Measurements from ENCODE around the gene PHTF2.
A peak's percentile ranks its signal among the peaks of the same experiment; 100 is the strongest.
"Not testable (repeated sequence)": the region's sequence is repeated elsewhere in the genome, so short reads cannot be mapped to it uniquely, and the experiment has no call there.

Gene PHTF2

DNA sequence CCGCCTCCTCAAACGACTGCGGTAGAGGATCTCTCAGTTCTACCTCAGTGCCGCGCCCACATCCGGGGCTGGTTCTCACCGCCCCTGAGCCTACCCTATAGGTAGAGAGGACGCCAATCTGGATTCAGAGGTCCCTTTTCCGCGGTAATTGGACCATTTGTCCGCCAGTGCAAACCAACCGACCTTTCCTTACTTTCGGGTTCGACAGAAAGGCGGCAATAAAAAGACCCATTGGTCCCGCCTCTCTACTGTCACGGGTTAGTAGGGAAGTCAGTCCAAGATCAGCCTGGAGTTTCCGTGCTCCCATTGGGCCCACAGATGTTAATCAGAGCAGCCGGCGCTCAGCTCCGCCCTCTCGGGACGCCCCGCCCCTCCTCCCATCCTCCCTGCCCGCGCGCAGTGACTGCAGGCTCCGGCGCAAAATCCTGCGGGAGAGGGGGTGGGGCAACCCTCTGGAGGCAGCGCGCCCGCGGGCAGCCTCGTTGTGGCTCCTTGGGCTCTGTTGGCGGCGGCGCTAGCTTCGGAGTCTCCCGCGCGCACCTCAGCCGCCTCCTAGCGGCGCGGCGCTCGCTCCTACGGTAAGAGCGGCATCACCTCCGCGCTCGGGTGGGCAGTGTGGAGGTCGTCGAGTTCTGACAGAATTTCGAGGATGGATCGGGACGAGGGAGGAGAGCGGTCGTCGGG is at the start of gene PHTF2, which contains the start of gene TMEM60:
Gene PHTF2 (plus strand): TSS at position 380 of the 684 bp plus-strand sequence.
Gene TMEM60 (minus strand): TSS at position 41 of the 684 bp plus-strand sequence. CDS start 4,061 bp downstream, outside the sequence.
- DNase-seq (ENCODE audit: low spot score): peak; percentile 100

DNA sequence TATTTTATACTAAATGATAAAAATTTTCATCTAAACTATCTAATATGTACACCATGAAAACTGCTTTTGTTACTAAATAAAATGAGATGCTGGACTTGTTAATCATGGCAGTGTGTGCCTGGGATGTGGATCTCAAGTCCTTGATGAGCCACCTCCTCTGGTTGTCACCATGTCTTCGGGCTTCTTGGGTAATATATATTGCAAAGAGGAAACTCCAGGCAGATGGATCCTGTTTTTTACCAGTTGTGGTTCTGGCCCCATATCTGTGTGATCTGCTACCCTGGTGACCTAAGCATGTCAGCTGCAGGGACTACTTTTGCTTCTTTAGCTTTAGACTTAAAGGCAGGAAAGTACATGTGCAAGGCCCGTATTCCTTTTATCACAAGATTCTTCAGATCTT is 46.6 kb upstream of the PHTF2 start:
- no peak for DNase-seq (ENCODE audit: low spot score)

DNA sequence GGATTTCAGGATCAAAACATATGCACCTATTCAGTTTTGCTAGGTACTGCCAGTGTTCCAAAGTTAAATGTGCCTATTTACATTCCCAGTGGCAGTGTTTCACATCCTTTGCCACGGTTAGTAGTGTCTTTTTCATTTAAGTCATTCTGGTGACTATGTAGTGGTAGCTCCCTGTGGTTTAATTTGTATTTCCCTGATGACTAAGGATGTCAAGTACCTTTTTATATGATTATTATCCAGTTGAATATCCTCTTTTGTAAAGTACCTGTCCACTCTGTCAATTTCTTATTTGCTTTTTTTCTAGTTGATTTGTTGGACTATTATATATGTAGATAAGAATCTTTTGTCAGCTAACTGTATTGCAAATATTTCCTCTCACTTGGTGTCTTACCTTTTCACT is 45.4 kb upstream of the PHTF2 start:
- no peak for DNase-seq (ENCODE audit: low spot score)

DNA sequence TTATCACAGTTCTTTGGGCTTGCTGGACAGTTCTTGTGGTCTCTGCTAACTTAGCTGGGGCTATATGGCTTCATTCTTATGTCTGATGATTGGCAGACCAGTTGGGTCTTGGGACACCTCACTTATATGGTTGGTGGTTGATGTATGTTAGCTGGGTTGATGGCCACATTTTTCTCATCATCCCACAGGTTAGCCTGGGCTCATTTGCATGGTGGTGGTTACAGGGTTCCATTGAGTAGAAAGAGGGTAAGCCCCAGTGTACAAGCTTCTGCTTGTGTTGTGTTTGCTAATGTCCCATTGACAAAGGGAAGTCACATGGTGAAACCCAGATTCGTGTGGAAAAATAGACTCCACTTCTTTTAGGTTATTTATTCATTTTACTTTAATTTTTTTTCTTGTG is 41.0 kb upstream of the PHTF2 start:
- peak; percentile 24 for DNase-seq (ENCODE audit: low spot score)

DNA sequence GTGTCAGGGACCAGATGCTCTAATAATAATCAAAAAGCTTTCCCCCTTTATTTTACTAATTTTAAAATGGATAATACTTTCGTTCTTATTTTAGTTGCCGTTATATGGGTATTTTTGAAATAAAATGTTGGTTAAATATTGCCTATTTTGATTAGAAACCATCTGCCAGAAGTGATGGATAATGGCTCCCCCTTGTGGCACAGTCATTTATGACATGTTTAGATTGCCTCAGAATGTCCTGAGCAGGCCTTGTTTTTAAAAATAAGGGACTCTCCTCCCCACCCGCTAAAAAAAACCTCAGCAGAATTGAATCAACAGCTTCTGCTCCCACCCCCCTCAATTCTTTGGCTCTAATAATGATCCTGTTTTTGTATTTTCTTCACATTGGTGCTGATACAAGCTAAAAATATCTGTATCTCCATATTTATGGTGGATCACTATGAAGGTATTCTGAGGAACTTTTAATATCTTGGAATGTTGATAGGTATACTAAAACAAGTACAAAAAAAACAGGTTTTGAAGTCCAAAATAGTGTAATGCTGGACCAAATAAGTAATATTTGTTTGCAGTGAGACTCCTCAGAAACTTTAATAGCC is 39.2 kb upstream of the PHTF2 start:
- DNase-seq (ENCODE audit: low spot score): peak; percentile 93

DNA sequence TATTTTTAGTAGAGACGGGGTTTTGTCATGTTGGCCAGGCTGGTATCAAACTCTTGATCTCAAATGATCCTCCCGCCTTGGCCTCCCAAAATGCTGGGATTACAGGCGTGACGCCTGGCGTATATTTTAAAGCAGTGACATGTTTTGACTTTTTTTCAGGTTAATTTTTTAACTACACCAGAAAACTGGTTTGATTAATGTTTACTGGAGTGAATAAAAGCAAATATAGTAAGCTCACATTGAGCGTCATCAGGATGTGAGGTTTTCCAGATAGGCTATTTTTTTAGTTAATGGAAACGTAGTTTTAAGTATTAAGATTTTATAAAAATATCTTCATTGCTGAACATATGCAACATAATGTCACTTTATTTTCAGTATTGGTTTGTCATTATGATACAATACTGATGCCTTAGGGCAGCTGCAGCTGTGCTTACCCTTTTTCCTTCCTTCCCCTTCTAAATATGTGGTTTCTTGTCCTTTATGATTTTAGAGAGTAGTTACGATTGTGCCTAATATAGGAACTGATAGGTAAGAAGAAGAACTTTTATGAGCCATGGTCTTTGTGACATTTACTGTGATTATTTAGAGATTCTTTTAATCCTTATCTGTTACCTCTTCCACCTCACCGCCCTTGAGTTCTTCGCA is 37.6 kb upstream of the PHTF2 start:
- no peak for DNase-seq (ENCODE audit: low spot score)

DNA sequence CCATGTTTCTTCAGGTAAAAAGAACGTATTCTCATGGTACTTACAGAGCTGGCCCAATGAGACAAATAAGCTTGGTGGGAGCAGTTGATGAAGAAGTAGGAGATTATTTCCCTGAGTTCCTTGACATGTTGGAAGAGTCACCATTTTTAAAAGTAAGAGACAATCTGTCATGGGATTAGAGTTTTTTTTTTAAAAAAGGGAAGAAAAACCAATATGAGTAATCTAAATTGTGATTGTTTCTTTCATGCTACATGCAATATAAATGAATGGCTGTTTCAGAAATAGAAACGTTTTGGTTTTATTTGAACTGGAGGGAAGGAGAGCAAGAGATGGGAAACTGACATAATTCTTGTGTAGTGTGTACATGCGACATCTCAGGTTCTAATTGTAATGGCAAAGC is 33.1 kb upstream of the PHTF2 start:
- DNase-seq (ENCODE audit: low spot score): no peak

DNA sequence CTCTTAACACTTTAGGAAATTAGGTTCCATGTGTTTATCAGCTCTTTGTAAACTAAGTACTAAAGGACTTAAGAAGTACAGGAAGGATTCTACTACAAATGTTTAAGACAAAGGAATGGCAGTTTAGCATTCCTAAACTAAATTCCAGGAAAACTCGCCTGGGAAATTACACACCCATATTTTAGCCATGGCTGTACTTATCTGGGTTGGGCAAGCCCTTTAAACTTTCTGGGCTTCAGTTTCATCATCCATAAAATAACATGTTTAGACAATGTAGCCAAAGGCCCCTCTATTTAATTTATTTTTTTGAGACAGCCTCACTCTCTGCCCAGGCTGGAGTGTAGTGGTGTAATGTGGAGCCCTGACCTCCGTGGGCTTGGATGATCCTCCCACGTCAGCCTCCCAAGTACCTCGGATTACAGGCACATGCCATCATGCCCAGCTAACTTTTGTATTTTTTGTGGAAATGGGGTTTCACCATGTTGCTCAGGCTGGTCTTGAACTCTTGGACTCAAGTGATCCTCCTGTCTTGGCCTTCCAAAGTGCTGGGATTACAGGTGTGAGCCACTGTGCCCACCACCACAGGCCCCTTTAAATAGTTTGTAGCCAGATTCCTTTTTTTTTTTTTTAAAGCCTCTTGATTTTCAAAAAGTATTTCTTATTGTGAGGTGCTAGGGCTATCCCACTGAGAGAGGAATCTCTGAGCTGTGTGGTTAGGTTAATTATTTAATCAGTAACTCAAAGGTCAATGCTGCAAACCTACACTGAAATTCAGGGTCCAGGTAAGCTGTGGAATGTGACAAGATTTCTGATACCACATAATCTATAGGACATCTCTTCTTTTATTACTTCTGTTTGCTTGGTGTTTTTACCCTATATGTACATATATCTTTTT is 32.4 kb upstream of the PHTF2 start:
- no peak for DNase-seq (ENCODE audit: low spot score)

DNA sequence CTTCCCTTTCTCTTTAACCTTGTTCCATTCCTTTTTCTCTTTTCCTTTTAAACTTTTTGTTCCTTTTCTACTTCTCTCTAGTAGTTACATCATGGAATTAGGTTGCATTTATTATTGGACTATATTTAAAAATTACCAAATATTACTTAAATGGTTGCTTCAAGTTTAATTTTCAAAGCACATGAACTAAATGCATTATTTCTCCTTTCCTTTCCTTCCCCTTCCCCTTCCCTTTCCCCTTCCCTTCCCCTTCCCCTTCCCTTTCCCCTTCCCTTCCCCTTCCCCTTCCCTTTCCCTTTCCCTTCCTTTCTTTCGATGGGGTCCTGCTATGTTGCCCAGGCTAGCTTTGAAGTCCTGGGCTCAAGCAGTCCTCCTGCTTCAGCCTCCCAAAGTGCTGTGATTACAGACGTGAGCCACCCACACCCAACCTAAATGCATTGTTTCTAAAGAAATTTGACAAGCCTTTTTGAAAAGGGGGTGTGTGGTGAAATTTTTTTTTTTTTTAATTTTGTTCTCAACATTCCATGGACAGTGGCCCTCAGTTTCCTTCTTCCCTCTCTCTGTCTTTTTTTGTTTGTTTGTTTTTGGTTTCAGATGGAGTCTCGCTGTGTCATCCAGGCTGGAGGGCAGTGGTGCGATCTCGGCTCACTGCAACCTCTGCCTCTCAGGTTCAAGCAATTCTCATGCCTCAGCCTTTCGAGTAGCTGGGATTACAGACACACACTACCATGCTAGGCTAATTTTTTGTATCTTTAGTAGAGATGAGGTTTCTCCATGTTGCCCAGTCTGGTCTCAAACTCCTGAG is 31.6 kb upstream of the PHTF2 start:
- DNase-seq (ENCODE audit: low spot score): no peak

DNA sequence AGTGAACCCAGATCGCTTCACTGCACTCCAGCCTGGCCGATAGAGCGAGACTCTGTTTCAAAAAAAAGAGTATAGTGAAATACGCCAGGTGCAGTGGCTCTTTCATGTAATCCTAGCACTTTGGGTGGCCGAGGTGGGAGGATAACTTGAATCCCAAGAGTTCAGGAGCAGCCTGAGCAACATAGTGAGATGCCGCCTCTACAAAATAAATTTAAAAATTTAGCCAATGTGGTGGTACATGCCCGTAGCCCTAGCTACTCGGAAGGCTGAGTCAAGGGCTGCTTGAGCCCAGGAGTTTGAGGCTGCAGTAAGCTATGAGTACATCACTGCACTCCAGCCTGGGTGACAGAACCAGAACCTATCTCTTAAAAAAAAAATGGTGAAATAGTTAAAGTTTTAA is 28.3 kb upstream of the PHTF2 start:
- no peak for DNase-seq (ENCODE audit: low spot score)

DNA sequence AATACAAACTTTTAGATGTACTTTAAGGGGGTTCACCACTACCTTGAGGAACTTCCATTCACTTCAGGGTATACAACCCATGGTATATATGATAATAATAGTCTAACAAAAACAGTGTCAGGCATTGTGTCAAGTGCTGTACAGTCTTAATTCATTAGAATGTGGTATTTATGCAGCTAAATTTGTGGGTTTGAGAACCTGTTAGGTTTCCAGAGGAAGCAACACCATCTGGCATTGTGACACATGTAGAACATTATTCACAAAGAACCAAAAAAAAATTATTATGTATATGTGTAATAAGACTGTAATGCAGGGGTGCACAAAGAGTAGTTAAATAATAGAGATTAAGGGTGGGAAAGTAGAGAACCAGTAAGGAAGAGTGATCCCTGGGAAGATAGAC is 26.7 kb upstream of the PHTF2 start:
- DNase-seq (ENCODE audit: low spot score): no peak

DNA sequence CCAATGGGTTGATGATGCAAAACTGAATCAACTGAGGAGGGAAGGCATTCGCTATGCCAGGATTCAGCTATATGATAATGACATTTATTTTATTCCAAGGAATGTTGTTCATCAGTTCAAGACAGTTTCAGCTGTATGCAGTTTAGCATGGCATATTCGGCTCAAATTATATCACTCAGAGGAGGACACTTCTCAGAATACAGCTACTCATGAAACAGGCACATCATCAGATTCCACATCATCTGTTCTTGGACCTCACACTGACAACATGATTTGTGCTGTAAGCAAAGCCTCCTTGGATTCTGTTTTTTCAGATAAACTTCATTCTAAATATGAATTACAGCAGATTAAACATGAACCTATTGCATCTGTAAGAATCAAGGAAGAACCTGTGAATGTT is 20.0 kb upstream of the PHTF2 start:
- DNase-seq (ENCODE audit: low spot score): no peak

DNA sequence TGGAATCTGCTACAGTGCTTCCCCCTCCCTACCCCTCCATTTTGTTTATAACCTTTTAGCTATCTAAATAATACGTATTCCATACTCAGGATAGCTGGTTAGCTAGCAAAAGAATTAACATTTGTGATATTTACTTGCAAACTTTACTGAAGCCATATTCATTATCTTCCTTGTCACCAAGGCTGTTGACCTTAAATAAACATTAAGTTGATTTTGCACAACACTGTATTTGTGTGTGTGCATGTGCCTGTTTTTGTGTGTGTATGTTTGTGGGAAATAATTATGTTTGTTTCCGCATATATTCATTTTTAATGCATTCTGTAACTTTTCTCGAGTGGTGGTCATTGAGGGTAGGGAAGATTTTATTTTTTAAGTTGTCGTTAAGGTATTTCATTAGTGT is 16.2 kb upstream of the PHTF2 start:
- DNase-seq (ENCODE audit: low spot score): no peak

DNA sequence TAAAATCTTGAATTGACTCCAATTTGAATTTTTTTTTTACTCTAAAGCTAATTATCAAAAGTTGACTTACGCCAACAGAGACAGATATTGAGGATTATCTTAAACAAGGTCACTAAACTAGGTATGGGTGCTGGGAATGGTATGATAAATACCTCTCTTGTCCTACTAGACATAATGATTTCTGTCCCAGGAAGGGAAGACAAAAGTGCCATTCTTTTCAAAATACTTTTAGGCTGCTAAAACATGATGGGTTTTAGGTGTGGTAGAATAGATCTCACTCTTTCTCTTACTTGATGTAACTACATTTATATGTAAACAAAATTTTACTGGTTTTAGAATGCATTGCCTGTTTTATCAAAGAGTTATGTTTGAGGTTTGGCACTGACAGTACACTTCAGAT is 15.5 kb upstream of the PHTF2 start:
- no peak for DNase-seq (ENCODE audit: low spot score)

DNA sequence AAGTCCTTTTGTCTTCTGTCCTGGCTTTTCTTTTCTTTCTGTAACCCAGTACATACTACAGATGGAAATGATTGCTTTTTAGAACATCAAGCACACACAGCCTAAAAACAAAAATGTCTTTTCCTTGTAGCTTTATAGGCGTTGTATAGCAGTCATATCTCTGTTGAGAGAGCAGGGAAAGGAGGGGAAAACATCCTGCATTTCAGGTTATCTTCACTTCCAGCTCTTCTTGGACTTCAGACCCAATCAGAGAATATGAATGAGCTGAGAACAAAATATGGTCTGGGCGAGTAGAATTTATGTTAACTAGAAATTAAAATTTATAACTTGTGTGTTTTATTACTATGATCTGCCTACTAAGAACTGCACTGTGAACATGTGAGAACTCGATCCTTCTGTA is 15.0 kb upstream of the PHTF2 start:
- DNase-seq (ENCODE audit: low spot score): no peak

DNA sequence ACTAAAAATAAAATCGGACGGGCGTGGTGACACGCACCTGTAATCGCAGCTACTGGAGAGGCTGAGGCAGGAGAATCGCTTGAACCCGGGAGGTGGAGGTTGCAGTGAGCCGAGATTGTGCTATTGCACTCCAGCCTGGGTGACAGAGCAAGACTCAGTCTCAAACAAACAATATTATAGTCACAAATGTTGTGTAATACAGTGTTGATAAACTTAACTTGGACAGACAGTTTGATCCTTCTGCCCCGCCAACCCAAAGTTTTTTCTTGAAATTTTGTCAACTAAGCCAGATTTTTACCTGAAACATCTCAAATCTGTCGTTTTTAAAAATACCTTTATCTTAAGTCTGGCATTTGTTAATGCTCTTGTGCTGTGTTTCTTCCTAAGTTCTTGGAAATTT is 14.1 kb upstream of the PHTF2 start:
- DNase-seq (ENCODE audit: low spot score): not testable (repeated sequence)

DNA sequence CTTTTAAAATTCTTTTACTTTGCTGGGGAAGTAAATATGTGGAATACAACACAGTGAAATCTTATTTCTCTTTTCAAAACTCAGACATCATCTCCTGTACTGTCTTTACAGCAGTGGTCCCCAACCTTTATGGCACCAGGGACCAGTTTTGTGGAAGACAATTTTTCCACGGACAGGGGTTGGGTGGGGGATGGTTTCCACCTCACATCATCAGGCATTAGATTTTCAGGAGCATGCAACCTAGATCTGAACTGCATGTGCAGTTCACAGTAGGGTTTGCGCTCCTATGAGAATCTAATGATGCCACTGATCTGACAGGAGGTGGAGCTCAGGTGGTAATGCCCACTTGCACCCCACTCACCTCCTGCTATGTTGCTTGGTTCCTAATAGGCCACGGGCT is 12.6 kb upstream of the PHTF2 start:
- DNase-seq (ENCODE audit: low spot score): no peak

DNA sequence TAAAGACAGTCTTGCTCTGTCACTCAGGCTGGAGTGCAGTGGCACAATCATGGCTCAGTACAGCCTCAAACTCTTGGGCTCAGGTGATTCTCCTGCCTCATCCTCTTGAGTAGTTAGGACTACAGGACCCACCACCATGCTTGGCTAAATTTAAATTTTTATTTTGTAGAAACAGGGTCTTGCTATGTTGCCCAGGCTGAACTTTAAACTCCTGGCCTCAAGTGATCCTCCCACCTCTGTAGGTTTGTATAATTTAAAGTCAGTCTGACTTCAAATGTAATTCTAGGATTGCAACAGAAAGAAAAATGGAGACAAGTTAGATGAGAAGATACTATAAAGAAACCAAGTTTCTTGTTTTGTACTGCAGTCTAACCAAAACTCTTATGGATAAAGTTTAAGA is 11.8 kb upstream of the PHTF2 start:
- no peak for DNase-seq (ENCODE audit: low spot score)

DNA sequence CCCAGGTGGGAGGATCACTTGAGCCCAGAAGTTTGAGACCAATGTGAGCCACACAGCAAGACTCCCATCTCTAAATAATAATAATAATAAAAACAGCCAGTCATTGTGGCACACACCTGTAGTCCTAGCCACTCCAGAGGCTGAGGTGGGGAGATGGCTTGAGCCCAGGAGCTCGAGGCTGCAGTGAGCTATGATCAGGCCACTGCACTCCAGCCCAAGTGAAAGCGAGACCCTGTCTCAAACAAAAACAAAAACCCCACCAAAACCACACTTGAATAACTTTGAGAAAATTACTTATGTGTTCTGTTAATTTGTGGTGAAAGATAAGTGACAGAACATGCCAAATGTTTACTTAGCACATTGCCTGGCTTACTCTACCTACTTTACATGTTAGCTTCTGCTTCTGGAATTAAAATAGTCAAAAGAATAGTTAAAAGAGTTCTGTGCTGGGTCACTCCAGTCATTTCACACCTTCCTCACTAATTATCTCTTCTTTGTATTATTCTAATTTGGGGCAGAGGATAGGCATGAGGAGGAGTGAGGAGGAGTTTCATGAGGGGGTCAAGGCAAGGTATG is 10.2 kb upstream of the PHTF2 start:
- DNase-seq (ENCODE audit: low spot score): no peak

DNA sequence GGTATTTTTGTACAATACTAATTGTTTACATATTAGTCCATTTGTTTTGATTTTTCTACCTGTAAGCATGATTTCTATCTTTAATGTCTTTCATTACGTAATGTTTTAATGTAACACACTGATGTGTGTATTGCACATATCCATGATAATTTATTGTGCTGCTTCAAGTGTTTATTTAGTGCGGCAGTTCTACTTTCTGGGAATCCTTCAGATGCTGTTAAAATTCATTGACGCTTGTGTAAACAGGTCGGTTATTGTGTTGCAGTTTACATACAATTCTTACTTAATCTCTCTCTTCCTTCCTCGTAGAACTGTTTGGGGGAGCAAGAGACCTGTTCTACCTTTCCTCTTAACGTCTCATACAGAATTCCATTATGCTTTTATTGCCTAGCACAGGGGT is 7.2 kb upstream of the PHTF2 start:
- DNase-seq (ENCODE audit: low spot score): no peak

DNA sequence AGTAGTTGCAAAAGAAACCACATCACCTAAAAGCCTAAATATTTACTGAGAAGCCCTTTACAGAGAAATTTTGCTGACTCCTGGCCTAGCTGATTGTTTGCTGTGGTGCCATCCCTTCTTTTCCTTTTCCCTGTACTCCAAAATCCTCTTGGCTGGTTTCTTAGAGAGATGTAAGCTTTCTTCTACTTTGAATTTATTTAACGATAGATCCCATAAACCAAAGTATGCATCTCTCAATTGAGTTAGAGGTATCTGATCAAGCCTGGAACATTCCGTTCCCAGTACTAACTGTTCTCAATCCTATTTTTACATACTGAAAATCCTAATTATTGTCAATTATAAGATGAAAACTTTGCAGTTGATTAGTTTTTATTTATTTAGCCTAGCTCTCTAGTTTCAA is 6.6 kb upstream of the PHTF2 start:
- DNase-seq (ENCODE audit: low spot score): no peak

Data from NAMALWA (cell line).